Activated CD4-positive, alpha-beta T cell treated with anti-CD3 and anti-CD28 coated beads, Interleukin-2, amount 10 ng/mL, durations not matched to agents 7 days and 5 days (primary cell): Measurements from ENCODE around the gene MLH1. TPM values are rescaled to one million over a fixed set of nuclear protein-coding genes. Genes with fewer than 3 reads are reported as not detected.

Experiments used
- CTCF ChIA-PET: fragments of 350-600 bp; sonication (Branson Sonifier 250); formaldehyde crosslinking; loops from one replicate; lab custom pipeline; 2021; ENCODE audit warnings: antibody characterized with exemption; lab: Charles Lee
- POLR2A ChIA-PET: fragments of 350-600 bp; sonication (Branson Sonifier 250); formaldehyde crosslinking; loops from one replicate; lab custom pipeline; 2021; ENCODE audit warnings: antibody characterized with exemption; lab: Charles Lee
- DNase-seq: peaks from one replicate; pipeline ENCODE4 v3.0.0-alpha.2; 2020
- H3K27ac Mint-ChIP-seq: one replicate; pipeline ENCODE4 v1.8.0; 2021; ENCODE audit warnings: mild to moderate bottlenecking, moderate library complexity, mixed read lengths
- H3K27me3 Mint-ChIP-seq: one replicate; pipeline ENCODE4 v1.8.0; 2021; ENCODE audit warnings: mixed read lengths
- H3K36me3 Mint-ChIP-seq: one replicate; pipeline ENCODE4 v1.8.0; 2021; ENCODE audit warnings: low read depth, mixed read lengths
- H3K4me1 Mint-ChIP-seq: one replicate; pipeline ENCODE4 v1.8.0; 2021; ENCODE audit warnings: mixed read lengths
- H3K4me3 Mint-ChIP-seq: one replicate; pipeline ENCODE4 v1.8.0; 2021; ENCODE audit warnings: mild to moderate bottlenecking, moderate library complexity, mixed read lengths
- H3K9me3 Mint-ChIP-seq: one replicate; pipeline ENCODE4 v1.8.0; 2021; ENCODE audit warnings: mixed read lengths
- total RNA-seq, 2 experiments: library from RNA; stranded (reverse); gene quantifications; one replicate each; pipeline ENCODE4 v1.2.3, GENCODE V29; 2021

Gene MLH1
- total RNA-seq, 2 experiments from 2014 or later: 53.2 to 64.8 TPM

GRCh38 chr3:37071921-37072320 lies 78.6 kb downstream of the MLH1 start:
- CTCF ChIA-PET: no interaction called here
- no peak overlapping the region for H3K27ac Mint-ChIP-seq
- H3K27me3 Mint-ChIP-seq: no peaks in the 10 kb centered on the region
- no peak for DNase-seq
- no peak overlapping the region for H3K4me3 Mint-ChIP-seq
- peaks cover 13% of the 10 kb centered on the region for H3K4me1 Mint-ChIP-seq
- POLR2A ChIA-PET: no interaction called here
- H3K9me3 Mint-ChIP-seq: no peaks in the 10 kb centered on the region
- H3K36me3 Mint-ChIP-seq: peaks cover 29% of the 10 kb centered on the region

- H3K9me3 Mint-ChIP-seq: no peaks in the 10 kb centered on the region
- no peak overlapping the region for H3K27ac Mint-ChIP-seq
- peaks cover 31% of the 10 kb centered on the region for H3K36me3 Mint-ChIP-seq
- POLR2A ChIA-PET: interaction anchor here (0.7 kb wide), 1 partner anchor 48 kb away, joined by 3 read pairs; no protein-coding TSS in a partner anchor
- CTCF ChIA-PET: no interaction called here
- peaks cover 13% of the 10 kb centered on the region for H3K4me1 Mint-ChIP-seq
- no peak for DNase-seq
- no peak overlapping the region for H3K4me3 Mint-ChIP-seq
- H3K27me3 Mint-ChIP-seq: no peaks in the 10 kb centered on the region
Observed at GRCh38 chr3:37072892-37073291, 79.6 kb downstream of the MLH1 start.

- POLR2A ChIA-PET: no interaction called here
- CTCF ChIA-PET: interaction anchor here (0.6 kb wide), 1 partner anchor 10 kb away, joined by 3 read pairs; no protein-coding TSS in a partner anchor
- H3K9me3 Mint-ChIP-seq: no peaks in the 10 kb centered on the region
- H3K4me3 Mint-ChIP-seq: no peak overlapping the region
- H3K27ac Mint-ChIP-seq: no peak overlapping the region
- H3K27me3 Mint-ChIP-seq: no peaks in the 10 kb centered on the region
- peaks cover 25% of the 10 kb centered on the region for H3K36me3 Mint-ChIP-seq
- DNase-seq: no peak
- H3K4me1 Mint-ChIP-seq: peaks cover 13% of the 10 kb centered on the region
Observed at GRCh38 chr3:37074178-37074577, 80.9 kb downstream of the MLH1 start.

GRCh38 chr3:37075955-37076354 lies 82.6 kb downstream of the MLH1 start:
- DNase-seq: no peak
- Mint-ChIP-seq H3K4me3 (no peak overlapping the region), H3K27me3 (no peaks in the 10 kb centered on the region), H3K27ac (no peak overlapping the region), H3K9me3 (no peaks in the 10 kb centered on the region), H3K4me1 (peaks cover 13% of the 10 kb centered on the region), H3K36me3 (peaks cover 24% of the 10 kb centered on the region)
- ChIA-PET CTCF (no interaction called here), POLR2A (no interaction called here)

GRCh38 chr3:37082317-37082716 lies 89.0 kb downstream of the MLH1 start:
- Mint-ChIP-seq H3K36me3 (peaks cover 9% of the 10 kb centered on the region), H3K27ac (no peak overlapping the region), H3K27me3 (no peaks in the 10 kb centered on the region), H3K4me1 (no peaks in the 10 kb centered on the region), H3K4me3 (no peak overlapping the region), H3K9me3 (no peaks in the 10 kb centered on the region)
- POLR2A ChIA-PET: no interaction called here
- DNase-seq: no peak
- CTCF ChIA-PET: no interaction called here

GRCh38 chr3:37086918-37087317 lies 93.6 kb downstream of the MLH1 start:
- ChIA-PET POLR2A (no interaction called here), CTCF (no interaction called here)
- DNase-seq: no peak
- Mint-ChIP-seq H3K27ac (no peak overlapping the region), H3K36me3 (peaks cover 8% of the 10 kb centered on the region), H3K4me1 (no peaks in the 10 kb centered on the region), H3K4me3 (no peak overlapping the region), H3K9me3 (no peaks in the 10 kb centered on the region), H3K27me3 (no peaks in the 10 kb centered on the region)

- Mint-ChIP-seq H3K4me1 (no peaks in the 10 kb centered on the region), H3K36me3 (peaks cover 10% of the 10 kb centered on the region), H3K9me3 (no peaks in the 10 kb centered on the region), H3K27ac (no peak overlapping the region), H3K4me3 (no peak overlapping the region), H3K27me3 (no peaks in the 10 kb centered on the region)
- ChIA-PET POLR2A (no interaction called here), CTCF (interaction anchor here (0.6 kb wide), 1 partner anchor 17 kb away, joined by 3 read pairs; no protein-coding TSS in a partner anchor)
- DNase-seq: no peak
Observed at GRCh38 chr3:37087870-37088269, 94.6 kb downstream of the MLH1 start.

GRCh38 chr3:37092484-37092883 lies 99.2 kb downstream of the MLH1 start:
- H3K9me3 Mint-ChIP-seq: no peaks in the 10 kb centered on the region
- H3K4me1 Mint-ChIP-seq: no peaks in the 10 kb centered on the region
- POLR2A ChIA-PET: no interaction called here
- no peak overlapping the region for H3K4me3 Mint-ChIP-seq
- peaks cover 6% of the 10 kb centered on the region for H3K36me3 Mint-ChIP-seq
- no peaks in the 10 kb centered on the region for H3K27me3 Mint-ChIP-seq
- no peak for DNase-seq
- CTCF ChIA-PET: interaction anchor here (0.7 to 1.5 kb wide), 2 partner anchors 16 to 55 kb away, joined by 4 to 5 read pairs; no protein-coding TSS in a partner anchor
- no peak overlapping the region for H3K27ac Mint-ChIP-seq

- Mint-ChIP-seq H3K27me3 (no peaks in the 10 kb centered on the region), H3K4me1 (no peaks in the 10 kb centered on the region), H3K27ac (no peak overlapping the region), H3K36me3 (peaks cover 6% of the 10 kb centered on the region), H3K9me3 (no peaks in the 10 kb centered on the region), H3K4me3 (no peak overlapping the region)
- CTCF ChIA-PET: interaction anchor here (0.9 to 1.5 kb wide), 2 partner anchors 15 to 33 kb away, joined by 3 to 4 read pairs; no protein-coding TSS in a partner anchor
- POLR2A ChIA-PET: no interaction called here
- no peak for DNase-seq
Observed at GRCh38 chr3:37093481-37093880, 100.2 kb downstream of the MLH1 start.

GRCh38 chr3:37094636-37095035 lies 101.3 kb downstream of the MLH1 start:
- H3K36me3 Mint-ChIP-seq: peaks cover 6% of the 10 kb centered on the region
- ChIA-PET POLR2A (no interaction called here), CTCF (interaction anchor here (0.8 kb wide), 1 partner anchor 29 kb away, joined by 3 read pairs; no protein-coding TSS in a partner anchor)
- no peak overlapping the region for H3K27ac Mint-ChIP-seq
- no peaks in the 10 kb centered on the region for H3K27me3 Mint-ChIP-seq
- H3K4me3 Mint-ChIP-seq: no peak overlapping the region
- no peaks in the 10 kb centered on the region for H3K4me1 Mint-ChIP-seq
- H3K9me3 Mint-ChIP-seq: no peaks in the 10 kb centered on the region
- no peak for DNase-seq

GRCh38 chr3:37096288-37096687 lies 103.0 kb downstream of the MLH1 start:
- CTCF ChIA-PET: no interaction called here
- Mint-ChIP-seq H3K9me3 (no peaks in the 10 kb centered on the region), H3K4me3 (no peak overlapping the region), H3K36me3 (peaks cover 6% of the 10 kb centered on the region), H3K4me1 (no peaks in the 10 kb centered on the region), H3K27ac (no peak overlapping the region), H3K27me3 (no peaks in the 10 kb centered on the region)
- POLR2A ChIA-PET: no interaction called here
- no peak for DNase-seq

GRCh38 chr3:37096975-37097374 lies 103.7 kb downstream of the MLH1 start:
- POLR2A ChIA-PET: no interaction called here

GRCh38 chr3:37097776-37098175 lies 104.5 kb downstream of the MLH1 start:
- H3K27ac Mint-ChIP-seq: no peak overlapping the region
- ChIA-PET POLR2A (no interaction called here), CTCF (interaction anchor here (0.6 kb wide), 1 partner anchor 162 kb away, joined by 4 read pairs; no protein-coding TSS in a partner anchor)
- H3K27me3 Mint-ChIP-seq: no peaks in the 10 kb centered on the region
- H3K4me3 Mint-ChIP-seq: no peak overlapping the region
- no peaks in the 10 kb centered on the region for H3K4me1 Mint-ChIP-seq
- H3K9me3 Mint-ChIP-seq: no peaks in the 10 kb centered on the region
- no peak for DNase-seq
- H3K36me3 Mint-ChIP-seq: peaks cover 2% of the 10 kb centered on the region

More at GRCh38 chr3:37096975-37097374, 103.7 kb downstream of the MLH1 start:
- H3K9me3 Mint-ChIP-seq: no peaks in the 10 kb centered on the region
- DNase-seq: no peak
- peaks cover 3% of the 10 kb centered on the region for H3K36me3 Mint-ChIP-seq
- no peak overlapping the region for H3K27ac Mint-ChIP-seq
- no peak overlapping the region for H3K4me3 Mint-ChIP-seq
- no peaks in the 10 kb centered on the region for H3K4me1 Mint-ChIP-seq
- CTCF ChIA-PET: no interaction called here
- H3K27me3 Mint-ChIP-seq: no peaks in the 10 kb centered on the region

GRCh38 chr3:37098884-37099283 lies 105.6 kb downstream of the MLH1 start:
- Mint-ChIP-seq H3K36me3 (peaks cover under 1% of the 10 kb centered on the region), H3K27me3 (no peaks in the 10 kb centered on the region), H3K4me1 (no peaks in the 10 kb centered on the region), H3K4me3 (no peak overlapping the region), H3K27ac (no peak overlapping the region), H3K9me3 (no peaks in the 10 kb centered on the region)
- no peak for DNase-seq
- ChIA-PET CTCF (no interaction called here), POLR2A (no interaction called here)
